B cell (primary cell): ENCODE data around the gene TCEANC. TPM values are rescaled to one million over a fixed set of nuclear protein-coding genes. Genes with fewer than 3 reads are reported as not detected.

ENCODE experiments used
- ATAC-seq: fragments of 200-7000 bp; cut with Tn5 transposase; one replicate; pipeline ENCODE4 v1.10.0; 2021; ENCODE audit warnings: low read depth, mild to moderate bottlenecking, moderate number of reproducible peaks, moderate library complexity
- CTCF ChIA-PET: fragments of 350-600 bp; sonication (Branson Sonifier 250); formaldehyde crosslinking; loops from one replicate; lab custom pipeline; 2021; ENCODE audit warnings: antibody characterized with exemption, inconsistent platforms; lab: Charles Lee
- POLR2A ChIA-PET: fragments of 350-600 bp; sonication (Branson Sonifier 250); formaldehyde crosslinking; loops from one replicate; lab custom pipeline; 2021; ENCODE audit warnings: antibody characterized with exemption; lab: Charles Lee
- DNase-seq: peaks from one replicate; pipeline ENCODE4 v3.0.0; 2013
- H2AFZ ChIP-seq: 2 replicates; pipeline ENCODE4 v1.6.1; 2012; ENCODE audit warnings: mild to moderate bottlenecking, low read depth, low read length; ENCODE audit not compliant: insufficient read depth, poor library complexity, severe bottlenecking
- H3K27ac ChIP-seq, 2 donors: 1 replicate in 1 of 2; 2 replicates in 1 of 2; pipeline ENCODE4 v1.5.1; 2012 to 2013; ENCODE audit warnings: low read length in 2 of 2, mild to moderate bottlenecking in 2 of 2, moderate library complexity in 1 of 2
- H3K27me3 ChIP-seq, 4 experiments: fragments of 200-600 bp in 1 of 4; sonication (generic) in 1 of 4; replicated peaks in 1 of 4; 1 replicate in 2 of 4; 2 replicates in 2 of 4; pipeline versions ENCODE4 v1.6.1 to v1.7.0; 2013 to 2016; ENCODE audit warnings: low read length in 3 of 4, mild to moderate bottlenecking in 2 of 4, mixed read lengths in 1 of 4, moderate library complexity in 1 of 4; ENCODE audit not compliant: insufficient read depth in 4 of 4, control insufficient read depth in 3 of 4; ENCODE audit errors: control extremely low read depth in 1 of 4
- H3K36me3 ChIP-seq, 2 experiments: replicated peaks in 1 of 2; 1 replicate in 1 of 2; 2 replicates in 1 of 2; pipeline versions ENCODE4 v1.6.1 to v1.7.1; 2013; ENCODE audit warnings: low read length in 1 of 2; ENCODE audit not compliant: insufficient read depth in 2 of 2, control insufficient read depth in 1 of 2; ENCODE audit errors: control extremely low read depth in 1 of 2, extremely low read depth in 1 of 2
- H3K4me1 ChIP-seq, 2 donors: fragments of 200-600 bp in 1 of 2; sonication (generic) in 1 of 2; 1 replicate in 1 of 2; 2 replicates in 1 of 2; pipeline versions ENCODE4 v1.5.1 to v1.6.1; 2013 to 2017; ENCODE audit warnings: low read length in 2 of 2; ENCODE audit not compliant: control insufficient read depth in 2 of 2, insufficient read depth in 2 of 2
- H3K4me2 ChIP-seq: replicated peaks from 2 replicates; pipeline ENCODE3; 2012; ENCODE audit warnings: mild to moderate bottlenecking, low read depth, low read length; ENCODE audit not compliant: poor library complexity, severe bottlenecking
- H3K4me3 ChIP-seq, 5 experiments: fragments of 200-600 bp in 1 of 5; sonication (generic) in 1 of 5; 1 replicate in 3 of 5; 2 replicates in 2 of 5; pipeline versions ENCODE4 v1.5.1 to v1.7.0; 2011 to 2016; ENCODE audit warnings: low read length in 4 of 5, mild to moderate bottlenecking in 4 of 5, low read depth in 2 of 5, control low read depth in 1 of 5, moderate library complexity in 1 of 5; ENCODE audit not compliant: insufficient read depth in 1 of 5; ENCODE audit errors: control extremely low read depth in 1 of 5, extremely low read depth in 1 of 5
- H3K79me2 ChIP-seq: fragments of 200-600 bp; sonication (generic); one replicate; pipeline ENCODE4 v1.6.0; 2016; ENCODE audit warnings: low read length; ENCODE audit not compliant: control insufficient read depth, insufficient read depth
- H3K9ac ChIP-seq: fragments of 200-600 bp; sonication (generic); 2 replicates; pipeline ENCODE4 v1.6.1; 2017; ENCODE audit warnings: mild to moderate bottlenecking, low read length, moderate library complexity
- H3K9me3 ChIP-seq, 3 donors: one replicate each; pipeline versions ENCODE4 v1.6.1 to v1.7.1; 2013; ENCODE audit warnings: low read length in 2 of 3; ENCODE audit not compliant: control insufficient read depth in 2 of 3, insufficient read depth in 1 of 3; ENCODE audit errors: control extremely low read depth in 1 of 3
- H4K20me1 ChIP-seq: 2 replicates; pipeline ENCODE4 v1.6.0; 2012; ENCODE audit warnings: mild to moderate bottlenecking, low read length; ENCODE audit not compliant: insufficient read depth, control insufficient read depth, poor library complexity, severe bottlenecking
- H3K27ac Mint-ChIP-seq: one replicate; pipeline ENCODE4 v1.8.0; 2021; ENCODE audit warnings: mixed read lengths
- H3K27me3 Mint-ChIP-seq: one replicate; pipeline ENCODE4 v1.8.0; 2021; ENCODE audit warnings: mixed read lengths
- H3K4me1 Mint-ChIP-seq: one replicate; pipeline ENCODE4 v1.8.0; 2021; ENCODE audit warnings: mixed read lengths
- H3K4me3 Mint-ChIP-seq: one replicate; pipeline ENCODE4 v1.8.0; 2021; ENCODE audit warnings: mixed read lengths
- H3K9me3 Mint-ChIP-seq: one replicate; pipeline ENCODE4 v1.8.0; 2022; ENCODE audit warnings: mixed read lengths; ENCODE audit not compliant: insufficient read depth
- CTCF ChIP-seq: fragments of 200-600 bp; IDR thresholded peaks from one replicate; pipeline ENCODE4 v1.8.0; 2022; ENCODE audit warnings: antibody characterized with exemption, mild to moderate bottlenecking
- EZH2 ChIP-seq: IDR thresholded peaks from 2 replicates; pipeline ENCODE4 v1.6.1; 2012; ENCODE audit warnings: borderline replicate concordance, low read depth, mild to moderate bottlenecking, moderate library complexity, low read length; ENCODE audit not compliant: insufficient read depth, poor library complexity, severe bottlenecking
- WGBS: methylation state at CpG from one replicate; pipeline ENCODE4 v1.1.5; 2013; ENCODE audit warnings: missing lambda C conversion rate; ENCODE audit not compliant: insufficient coverage; 5-methylcytosine and 5-hydroxymethylcytosine counted together
- intact Hi-C: fragments of 100-400 bp; cut with micrococcal nuclease; formaldehyde crosslinking; loops from one replicate; pipeline ENCODE4 v1.10.0; 2022
- polyA plus RNA-seq: library from polyadenylated mRNA; depleted of rRNA; stranded (reverse); fragments of >200 nt; gene quantifications from 2 replicates; pipeline ENCODE4 v1.2.3, GENCODE V29; 2012
- total RNA-seq, 2 donors: library from RNA; stranded (reverse); fragments of 120-200 nt in 1 of 2; gene quantifications; 1 replicate in 1 of 2; 2 replicates in 1 of 2; pipeline versions ENCODE4 v1.2.3 to v1.2.4, GENCODE V29; 2013 to 2022

Gene TCEANC
- total and polyA plus RNA-seq, 2 donors (not counting 1 experiment from before 2014, with no cell fraction given) = 5.5 to 10.0 TPM

GRCh38 chrX:13700380-13700779 is 47.4 kb downstream of the TCEANC start:
- Mint-ChIP-seq H3K27me3 (no peaks in the 10 kb centered on the region), H3K27ac (no peak overlapping the region), H3K9me3 (no peaks in the 10 kb centered on the region), H3K4me1 (peaks cover 69% of the 10 kb centered on the region), H3K4me3 (no peak overlapping the region)
- TF ChIP-seq CTCF (no peak), EZH2 (no peak)
- DNase-seq = no peak
- Histone ChIP-seq H3K4me2 (no peak overlapping the region), H3K4me1 (peaks cover 39 to 57% of the 10 kb centered on the region in 2 donors), H2AFZ (no peak overlapping the region), H3K4me3 (no peak overlapping the region), H3K79me2 (peaks cover 75% of the 10 kb centered on the region), H3K27me3 (no peaks in the 10 kb centered on the region), H4K20me1 (peaks cover 22% of the 10 kb centered on the region), H3K36me3 (peaks cover 0 to 2% of the 10 kb centered on the region in 2 experiments), H3K9me3 (no peaks in the 10 kb centered on the region), H3K9ac (no peak overlapping the region), H3K27ac (no peak overlapping the region)
- 94% methylated on average over 3 of the region's 4 CpGs for WGBS
- ChIA-PET POLR2A (interaction anchor here (0.7 kb wide), 1 partner anchor 262 kb away, joined by 4 read pairs; no protein-coding TSS in a partner anchor), CTCF (interaction anchor here (0.7 kb wide), 1 partner anchor 835 kb away, joined by 3 read pairs; no protein-coding TSS in a partner anchor)
- intact Hi-C loops = no loop called here
- no peak for ATAC-seq

DNA sequence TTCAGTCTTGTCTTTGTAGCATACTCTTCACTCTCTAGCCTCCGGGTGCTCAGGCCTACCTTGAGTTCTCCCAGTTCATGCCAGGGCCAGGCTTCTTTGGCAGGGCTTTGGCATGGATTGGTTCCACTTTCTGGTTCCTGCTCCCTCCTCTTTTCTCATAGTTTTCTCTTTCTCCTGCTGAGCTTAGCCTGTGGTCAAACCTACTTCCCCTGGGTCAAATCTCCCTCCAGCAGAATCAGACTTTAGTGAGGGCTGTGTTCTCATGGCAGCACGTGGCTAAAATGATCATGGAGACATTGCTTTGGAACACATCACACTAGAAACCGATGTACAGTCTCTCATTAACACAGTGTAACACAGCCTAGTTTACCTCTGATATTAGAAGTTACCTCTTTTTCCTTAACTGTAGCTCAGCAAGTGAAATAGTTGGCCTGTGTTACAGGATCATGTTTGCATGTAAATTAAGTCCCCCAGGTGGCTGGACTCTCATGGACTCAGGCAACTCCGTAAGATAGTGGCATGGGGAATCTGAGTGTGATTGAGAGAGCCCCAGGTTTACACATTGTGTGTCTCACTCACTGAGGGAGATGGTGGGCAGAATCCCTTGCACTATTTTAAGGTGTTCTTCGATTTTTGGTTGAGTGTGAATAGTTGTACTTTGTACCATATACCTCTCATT is 49.3 kb downstream of the TCEANC start:
- H2AFZ ChIP-seq = no peak overlapping the region
- WGBS = 80% methylated on average over 1 of the region's 5 CpGs
- no peak for ATAC-seq
- no peak overlapping the region for H3K4me2 ChIP-seq
- H3K9ac ChIP-seq = no peak overlapping the region
- Mint-ChIP-seq H3K4me3 (no peak overlapping the region), H3K27me3 (no peaks in the 10 kb centered on the region), H3K27ac (no peak overlapping the region), H3K9me3 (no peaks in the 10 kb centered on the region), H3K4me1 (peaks cover 54% of the 10 kb centered on the region)
- H3K4me1 ChIP-seq = peaks cover 28 to 42% of the 10 kb centered on the region in 2 donors
- ChIA-PET CTCF (interaction anchor here (0.9 kb wide), 1 partner anchor 43 kb away, joined by 3 read pairs; no protein-coding TSS in a partner anchor), POLR2A (no interaction called here)
- intact Hi-C loops = no loop called here
- DNase-seq = no peak
- H3K4me3 ChIP-seq = no peak overlapping the region
- TF ChIP-seq EZH2 (no peak), CTCF (no peak)
- H3K27ac ChIP-seq = no peak overlapping the region
- peaks cover 65% of the 10 kb centered on the region for H3K79me2 ChIP-seq
- H4K20me1 ChIP-seq = peaks cover 22% of the 10 kb centered on the region
- H3K36me3 ChIP-seq = peaks cover 0 to 2% of the 10 kb centered on the region in 2 experiments
- H3K9me3 ChIP-seq = no peaks in the 10 kb centered on the region
- no peaks in the 10 kb centered on the region for H3K27me3 ChIP-seq
